ENCODE results near the gene TMOD4.

The TMOD4 gene

DNA sequence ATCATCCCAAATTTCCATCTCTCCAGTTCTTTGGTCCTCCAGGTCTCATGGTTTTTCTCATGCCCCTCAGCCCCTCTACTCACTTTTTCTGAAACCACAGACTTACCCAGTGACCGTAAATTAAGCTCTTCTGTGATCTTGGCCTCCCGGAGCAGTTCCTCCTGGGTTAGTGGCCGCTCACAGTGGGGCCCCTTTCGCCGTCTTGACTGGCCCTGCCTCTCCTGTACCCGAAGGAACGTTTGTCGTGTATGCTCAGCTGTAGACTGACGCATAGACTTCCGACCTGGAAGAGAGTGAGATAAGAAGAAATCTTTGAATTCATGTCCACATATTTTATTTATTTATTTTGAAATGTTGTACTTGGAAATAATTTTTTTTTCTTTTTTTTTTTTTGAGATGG is 8.4 kb upstream of the TMOD4 start:
- Histone ChIP-seq H3K27me3 (ENCODE audit: insufficient read depth, low read depth, severe bottlenecking) (no peaks in the 10 kb centered on the region), H3K4me3 (ENCODE audit: low read depth, low read length) (no peak overlapping the region), H3K27ac (no peak overlapping the region), H3K9me3 (ENCODE audit: severe bottlenecking) (no peaks in the 10 kb centered on the region), H3K36me3 (peaks cover 68% of the 10 kb centered on the region)
- TF ChIP-seq, protein P1, sequence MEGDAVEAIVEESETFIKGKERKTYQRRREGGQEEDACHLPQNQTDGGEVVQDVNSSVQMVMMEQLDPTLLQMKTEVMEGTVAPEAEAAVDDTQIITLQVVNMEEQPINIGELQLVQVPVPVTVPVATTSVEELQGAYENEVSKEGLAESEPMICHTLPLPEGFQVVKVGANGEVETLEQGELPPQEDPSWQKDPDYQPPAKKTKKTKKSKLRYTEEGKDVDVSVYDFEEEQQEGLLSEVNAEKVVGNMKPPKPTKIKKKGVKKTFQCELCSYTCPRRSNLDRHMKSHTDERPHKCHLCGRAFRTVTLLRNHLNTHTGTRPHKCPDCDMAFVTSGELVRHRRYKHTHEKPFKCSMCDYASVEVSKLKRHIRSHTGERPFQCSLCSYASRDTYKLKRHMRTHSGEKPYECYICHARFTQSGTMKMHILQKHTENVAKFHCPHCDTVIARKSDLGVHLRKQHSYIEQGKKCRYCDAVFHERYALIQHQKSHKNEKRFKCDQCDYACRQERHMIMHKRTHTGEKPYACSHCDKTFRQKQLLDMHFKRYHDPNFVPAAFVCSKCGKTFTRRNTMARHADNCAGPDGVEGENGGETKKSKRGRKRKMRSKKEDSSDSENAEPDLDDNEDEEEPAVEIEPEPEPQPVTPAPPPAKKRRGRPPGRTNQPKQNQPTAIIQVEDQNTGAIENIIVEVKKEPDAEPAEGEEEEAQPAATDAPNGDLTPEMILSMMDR (IDR thresholded peaks at IDR 0.05; ENCODE audit: low read depth, low read length): no peak
- DNase-seq: no peak

DNA sequence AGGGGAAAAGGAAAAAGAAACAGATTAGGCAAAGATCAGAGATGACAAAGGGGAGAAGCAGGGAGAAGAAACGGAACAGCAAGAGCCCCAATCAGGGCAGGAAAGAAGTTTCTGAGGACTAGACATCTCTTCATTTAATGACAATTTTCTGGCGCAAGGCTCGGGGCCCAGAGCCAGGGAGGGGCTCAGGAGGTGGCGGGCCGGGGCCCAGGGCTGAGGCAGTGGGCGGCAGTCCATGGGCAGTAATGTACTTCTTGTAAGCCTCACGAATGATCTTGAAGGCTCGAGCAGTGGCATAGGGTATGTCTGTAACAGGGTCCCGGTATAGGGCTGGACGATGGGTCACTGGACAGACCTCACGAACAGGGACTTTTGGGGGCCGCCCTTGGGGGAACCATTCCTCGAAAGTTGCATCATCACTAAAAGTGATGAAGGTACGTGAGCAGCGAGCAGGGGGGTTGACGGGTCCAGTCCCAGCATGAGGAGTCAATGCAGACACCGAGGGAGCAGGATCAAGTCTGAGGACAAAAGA is 799 bp upstream of the TMOD4 start:
- Histone ChIP-seq H3K4me3 (ENCODE audit: low read depth, low read length) (no peak overlapping the region), H3K27me3 (ENCODE audit: insufficient read depth, low read depth, severe bottlenecking) (no peaks in the 10 kb centered on the region), H3K27ac (no peak overlapping the region), H3K9me3 (ENCODE audit: severe bottlenecking) (no peaks in the 10 kb centered on the region), H3K36me3 (peaks cover 84% of the 10 kb centered on the region)
- DNase-seq: no peak
- TF ChIP-seq, protein P1 (IDR thresholded peaks at IDR 0.05; ENCODE audit: low read depth, low read length): no peak

DNA sequence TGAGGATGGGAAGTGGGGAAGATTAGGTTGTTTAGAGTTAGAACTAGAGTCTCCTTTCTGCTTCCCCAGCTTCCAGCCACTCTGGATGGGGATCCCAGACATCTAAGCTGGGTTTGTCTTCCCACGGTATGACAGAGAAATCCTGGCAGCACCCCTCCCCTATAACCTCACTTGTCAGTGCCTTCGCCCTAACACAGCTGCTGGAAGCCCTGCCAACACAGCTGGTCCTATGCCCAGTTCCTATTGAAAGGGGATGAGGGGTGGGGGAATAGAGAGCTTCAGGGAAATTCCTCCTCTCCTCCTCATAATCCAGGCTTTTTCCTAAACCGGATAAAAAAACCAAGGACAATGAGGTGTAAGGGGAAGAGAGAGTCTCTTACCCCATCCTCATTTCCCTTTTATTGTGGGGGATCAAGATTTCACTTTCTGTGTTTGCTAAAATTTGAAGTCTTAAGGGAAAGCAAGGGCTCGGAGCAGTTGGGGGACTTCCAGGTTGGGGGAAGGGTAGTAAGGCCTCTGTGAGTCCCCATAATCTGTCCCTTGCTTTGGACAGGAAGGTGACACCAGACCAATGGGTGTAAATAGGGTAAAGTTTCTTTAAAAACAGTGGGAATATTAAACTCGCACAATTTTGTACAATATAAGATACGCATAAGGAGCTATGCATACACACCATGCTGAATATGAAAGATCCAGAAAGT is 590 bp downstream of the TMOD4 start:
- Histone ChIP-seq H3K4me3 (ENCODE audit: low read depth, low read length) (no peak overlapping the region), H3K9me3 (ENCODE audit: severe bottlenecking) (no peaks in the 10 kb centered on the region), H3K36me3 (peaks cover 82% of the 10 kb centered on the region), H3K27me3 (ENCODE audit: insufficient read depth, low read depth, severe bottlenecking) (no peaks in the 10 kb centered on the region), H3K27ac (peak overlapping the region; percentile 7; the same call in 1 of the 2 replicates)
- no peak for DNase-seq
- TF ChIP-seq, protein P1 (IDR thresholded peaks at IDR 0.05; ENCODE audit: low read depth, low read length): no peak

DNA sequence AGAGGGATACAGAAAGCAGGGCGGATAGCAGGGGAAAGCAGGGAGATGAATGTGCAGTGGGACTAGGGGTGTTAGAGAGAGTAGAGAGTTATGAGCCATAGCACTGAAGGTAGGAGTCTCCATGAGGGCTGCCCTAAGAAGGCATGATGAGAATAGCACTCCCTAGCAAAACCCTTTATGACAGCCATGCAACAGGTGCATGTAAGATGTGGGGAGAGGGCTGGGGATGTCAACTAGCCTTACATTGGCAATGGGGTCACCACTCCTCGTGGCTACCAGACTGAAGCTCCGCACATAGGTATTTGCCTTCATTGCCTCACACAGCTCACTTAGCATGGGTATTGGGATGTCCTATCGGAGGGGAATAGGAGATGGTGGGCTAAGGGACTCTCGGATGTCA is 4.6 kb downstream of the TMOD4 start:
- Histone ChIP-seq H3K4me3 (ENCODE audit: low read depth, low read length) (no peak overlapping the region), H3K27ac (no peak overlapping the region; the same call in 1 of the 2 replicates), H3K36me3 (peaks cover 70% of the 10 kb centered on the region), H3K9me3 (ENCODE audit: severe bottlenecking) (no peaks in the 10 kb centered on the region), H3K27me3 (ENCODE audit: insufficient read depth, low read depth, severe bottlenecking) (no peaks in the 10 kb centered on the region)
- TF ChIP-seq, protein P1 (IDR thresholded peaks at IDR 0.05; ENCODE audit: low read depth, low read length): no peak
- DNase-seq: no peak

DNA sequence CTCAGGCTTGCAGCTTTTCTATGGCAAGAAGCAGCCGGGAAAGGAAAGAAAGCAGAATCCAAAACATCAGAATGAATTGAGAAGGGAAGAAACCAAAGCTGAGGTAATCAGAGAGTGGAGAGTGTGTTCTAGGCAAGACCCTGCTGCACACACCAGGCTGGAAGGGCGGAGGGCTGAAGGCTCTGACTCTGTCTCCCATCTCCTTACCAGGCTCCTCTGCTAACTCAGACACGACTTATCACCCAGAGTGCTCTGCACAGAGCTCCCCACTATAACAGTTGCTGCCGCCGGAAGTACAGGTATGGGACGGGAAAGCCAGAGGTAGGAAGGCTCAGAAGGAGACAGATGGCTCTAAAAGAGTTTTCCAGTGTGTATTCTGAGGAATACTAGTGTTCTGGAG is 8.7 kb downstream of the TMOD4 start:
- H3K27me3 ChIP-seq (ENCODE audit: insufficient read depth, low read depth, severe bottlenecking): no peaks in the 10 kb centered on the region
- H3K4me3 ChIP-seq (ENCODE audit: low read depth, low read length): peak overlapping the region; percentile 84
- TF ChIP-seq, protein P1 (IDR thresholded peaks at IDR 0.05; ENCODE audit: low read depth, low read length): no peak
- no peak for DNase-seq
- H3K36me3 ChIP-seq: peaks cover 40% of the 10 kb centered on the region
- no peak overlapping the region for H3K27ac ChIP-seq
- no peaks in the 10 kb centered on the region for H3K9me3 ChIP-seq (ENCODE audit: severe bottlenecking)
